Measurements from ENCODE around the gene EIF4G1. TPM values are rescaled to one million over a fixed set of nuclear protein-coding genes. Genes with fewer than 3 reads are reported as not detected.

The EIF4G1 gene
- total RNA-seq, 1 donor from 2014 or later, result 529 TPM

GRCh38 chr3:184322731-184323487 is 8.5 kb downstream of the EIF4G1 start:
- TF ChIP-seq, protein P1, sequence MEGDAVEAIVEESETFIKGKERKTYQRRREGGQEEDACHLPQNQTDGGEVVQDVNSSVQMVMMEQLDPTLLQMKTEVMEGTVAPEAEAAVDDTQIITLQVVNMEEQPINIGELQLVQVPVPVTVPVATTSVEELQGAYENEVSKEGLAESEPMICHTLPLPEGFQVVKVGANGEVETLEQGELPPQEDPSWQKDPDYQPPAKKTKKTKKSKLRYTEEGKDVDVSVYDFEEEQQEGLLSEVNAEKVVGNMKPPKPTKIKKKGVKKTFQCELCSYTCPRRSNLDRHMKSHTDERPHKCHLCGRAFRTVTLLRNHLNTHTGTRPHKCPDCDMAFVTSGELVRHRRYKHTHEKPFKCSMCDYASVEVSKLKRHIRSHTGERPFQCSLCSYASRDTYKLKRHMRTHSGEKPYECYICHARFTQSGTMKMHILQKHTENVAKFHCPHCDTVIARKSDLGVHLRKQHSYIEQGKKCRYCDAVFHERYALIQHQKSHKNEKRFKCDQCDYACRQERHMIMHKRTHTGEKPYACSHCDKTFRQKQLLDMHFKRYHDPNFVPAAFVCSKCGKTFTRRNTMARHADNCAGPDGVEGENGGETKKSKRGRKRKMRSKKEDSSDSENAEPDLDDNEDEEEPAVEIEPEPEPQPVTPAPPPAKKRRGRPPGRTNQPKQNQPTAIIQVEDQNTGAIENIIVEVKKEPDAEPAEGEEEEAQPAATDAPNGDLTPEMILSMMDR (conservative IDR thresholded peaks at IDR 0.05), result no peak
- no peak overlapping the region for H3K27ac Mint-ChIP-seq (ENCODE audit: unreplicated experiment)
- peaks cover 7% of the 10 kb centered on the region for H3K4me1 Mint-ChIP-seq
- H3K27me3 Mint-ChIP-seq (ENCODE audit: low read depth), result no peaks in the 10 kb centered on the region
- no peak for DNase-seq (ENCODE audit: low read depth, low spot score)
- H3K4me3 Mint-ChIP-seq, result no peak overlapping the region
- H3K9me3 Mint-ChIP-seq, result no peaks in the 10 kb centered on the region
- H3K36me3 Mint-ChIP-seq (ENCODE audit: low read depth), result peaks cover 48% of the 10 kb centered on the region

- peaks cover 48% of the 10 kb centered on the region for H3K36me3 Mint-ChIP-seq (ENCODE audit: low read depth)
- TF ChIP-seq, protein P1 (conservative IDR thresholded peaks at IDR 0.05), result no peak
- no peaks in the 10 kb centered on the region for H3K27me3 Mint-ChIP-seq (ENCODE audit: low read depth)
- no peaks in the 10 kb centered on the region for H3K9me3 Mint-ChIP-seq
- DNase-seq (ENCODE audit: low read depth, low spot score), result no peak
- peaks cover 4% of the 10 kb centered on the region for H3K4me1 Mint-ChIP-seq
- peak overlapping the region; percentile 35 for H3K27ac Mint-ChIP-seq (ENCODE audit: unreplicated experiment)
- H3K4me3 Mint-ChIP-seq, result no peak overlapping the region
Measured at GRCh38 chr3:184323696-184324095, 9.3 kb downstream of the EIF4G1 start.

DNA sequence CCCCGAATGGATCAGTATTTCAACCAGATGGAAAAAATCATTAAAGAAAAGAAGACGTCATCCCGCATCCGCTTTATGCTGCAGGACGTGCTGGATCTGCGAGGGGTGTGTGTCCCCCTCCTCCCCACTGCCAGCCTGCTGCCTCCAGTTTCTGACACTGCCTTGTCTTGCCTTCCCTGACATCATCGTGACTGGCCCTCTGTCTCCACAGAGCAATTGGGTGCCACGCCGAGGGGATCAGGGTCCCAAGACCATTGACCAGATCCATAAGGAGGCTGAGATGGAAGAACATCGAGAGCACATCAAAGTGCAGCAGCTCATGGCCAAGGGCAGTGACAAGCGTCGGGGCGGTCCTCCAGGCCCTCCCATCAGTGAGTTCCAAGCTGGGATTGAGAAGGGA is 10.9 kb downstream of the EIF4G1 start:
- no peaks in the 10 kb centered on the region for H3K4me1 Mint-ChIP-seq
- TF ChIP-seq, protein P1 (conservative IDR thresholded peaks at IDR 0.05), result no peak
- no peak overlapping the region for H3K27ac Mint-ChIP-seq (ENCODE audit: unreplicated experiment)

DNA sequence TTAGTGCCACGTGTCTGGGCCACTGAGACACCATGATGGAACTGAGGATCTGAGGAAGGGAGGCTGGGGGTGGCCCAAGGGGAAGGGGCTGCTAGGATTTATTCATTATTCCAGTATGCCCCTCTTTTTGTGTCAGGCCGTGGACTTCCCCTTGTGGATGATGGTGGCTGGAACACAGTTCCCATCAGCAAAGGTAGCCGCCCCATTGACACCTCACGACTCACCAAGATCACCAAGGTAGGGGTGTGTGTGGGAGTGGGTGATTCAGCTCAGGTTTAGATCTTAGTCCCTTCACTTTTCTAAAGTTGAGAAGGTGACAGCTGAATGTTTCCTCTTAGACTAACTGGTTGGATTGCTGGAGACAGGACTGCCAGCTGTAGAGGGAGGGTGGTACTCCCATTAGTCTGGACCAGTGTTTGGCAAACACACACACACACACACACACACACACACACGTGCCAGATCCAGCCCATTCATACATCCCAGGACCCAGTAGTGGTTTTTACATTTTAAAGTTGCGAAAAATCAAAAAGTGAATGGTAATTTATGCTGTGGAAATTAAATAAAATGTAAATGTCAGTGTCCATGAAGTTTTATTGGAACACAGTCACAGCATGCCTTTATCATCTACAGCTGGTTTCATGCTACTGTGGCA is 11.4 kb downstream of the EIF4G1 start:
- H3K27ac Mint-ChIP-seq (ENCODE audit: unreplicated experiment), result no peak overlapping the region
- TF ChIP-seq, protein P1 (conservative IDR thresholded peaks at IDR 0.05), result no peak
- H3K36me3 Mint-ChIP-seq (ENCODE audit: low read depth), result peaks cover 53% of the 10 kb centered on the region
- no peaks in the 10 kb centered on the region for H3K9me3 Mint-ChIP-seq
- H3K4me3 Mint-ChIP-seq, result no peak overlapping the region
- H3K27me3 Mint-ChIP-seq (ENCODE audit: low read depth), result no peaks in the 10 kb centered on the region
- no peaks in the 10 kb centered on the region for H3K4me1 Mint-ChIP-seq
- DNase-seq (ENCODE audit: low read depth, low spot score), result no peak

More for the DNA sequence above, 10.9 kb downstream of the EIF4G1 start:
- no peaks in the 10 kb centered on the region for H3K27me3 Mint-ChIP-seq (ENCODE audit: low read depth)
- no peaks in the 10 kb centered on the region for H3K9me3 Mint-ChIP-seq
- peaks cover 55% of the 10 kb centered on the region for H3K36me3 Mint-ChIP-seq (ENCODE audit: low read depth)
- no peak overlapping the region for H3K4me3 Mint-ChIP-seq
- no peak for DNase-seq (ENCODE audit: low read depth, low spot score)

DNA sequence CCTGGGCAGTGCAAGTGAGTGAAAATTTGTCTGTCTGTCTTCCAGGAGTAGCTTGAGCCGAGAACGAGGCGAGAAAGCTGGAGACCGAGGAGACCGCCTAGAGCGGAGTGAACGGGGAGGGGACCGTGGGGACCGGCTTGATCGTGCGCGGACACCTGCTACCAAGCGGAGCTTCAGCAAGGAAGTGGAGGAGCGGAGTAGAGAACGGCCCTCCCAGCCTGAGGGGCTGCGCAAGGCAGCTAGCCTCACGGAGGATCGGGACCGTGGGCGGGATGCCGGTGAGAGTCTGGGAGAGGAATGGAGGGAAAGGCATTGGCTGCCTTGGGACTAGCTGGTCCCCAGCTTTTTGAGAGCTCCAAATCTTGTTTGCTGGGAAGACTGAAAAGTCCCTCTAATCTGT is 12.8 kb downstream of the EIF4G1 start:
- peaks cover 53% of the 10 kb centered on the region for H3K36me3 Mint-ChIP-seq (ENCODE audit: low read depth)
- peak overlapping the region; percentile 13 for H3K27ac Mint-ChIP-seq (ENCODE audit: unreplicated experiment)
- no peak for DNase-seq (ENCODE audit: low read depth, low spot score)
- no peaks in the 10 kb centered on the region for H3K4me1 Mint-ChIP-seq
- TF ChIP-seq, protein P1 (conservative IDR thresholded peaks at IDR 0.05), result no peak
- no peaks in the 10 kb centered on the region for H3K27me3 Mint-ChIP-seq (ENCODE audit: low read depth)
- no peak overlapping the region for H3K4me3 Mint-ChIP-seq
- H3K9me3 Mint-ChIP-seq, result no peaks in the 10 kb centered on the region

Data from neural crest cell (in vitro differentiated cells).